Adrenal gland (tissue), 12 donors: ENCODE measurements around the gene IL17RB. TPM values are rescaled to one million over a fixed set of nuclear protein-coding genes. Genes with fewer than 3 reads are reported as not detected.
A peak's percentile ranks its signal among the peaks of the same experiment; 100 is the strongest.

ENCODE experiments used
- DNase-seq, 7 donors: peaks; one replicate each; pipeline ENCODE4 v3.0.0-alpha.2; 2019 to 2020
- H3K27ac ChIP-seq, 5 donors: fragments of 200-600 bp; sonication (generic) in 4 of 5; 1 replicate in 3 of 5; 2 replicates in 2 of 5; pipeline versions ENCODE4 v1.5.1 to v1.8.0; 2016 to 2020; ENCODE audit warnings: mild to moderate bottlenecking in 1 of 5
- H3K27me3 ChIP-seq: fragments of 200-600 bp; 2 replicates; pipeline ENCODE4 v1.8.0; 2021
- H3K36me3 ChIP-seq, 2 donors: fragments of 200-600 bp; replicated peaks in 1 of 2; 1 replicate in 1 of 2; 2 replicates in 1 of 2; pipeline versions ENCODE4 v1.5.1 to v1.8.0; 2018 to 2022
- H3K4me1 ChIP-seq, 2 donors: fragments of 200-600 bp; replicated peaks in 1 of 2; 1 replicate in 1 of 2; 2 replicates in 1 of 2; pipeline versions ENCODE4 v1.5.1 to v1.8.0; 2018 to 2021
- H3K4me3 ChIP-seq, 4 donors: fragments of 200-600 bp; sonication (generic) in 3 of 4; one replicate each; pipeline ENCODE4 v1.5.1; 2016 to 2018
- H3K9me3 ChIP-seq, 3 donors: fragments of 200-600 bp; sonication (generic) in 1 of 3; replicated peaks in 1 of 3; 1 replicate in 2 of 3; 2 replicates in 1 of 3; pipeline versions ENCODE4 v1.5.1 to v1.8.0; 2016 to 2021
- CTCF ChIP-seq, 6 experiments: fragments of 450-650 bp in 4 of 6; fragments of 200-600 bp in 2 of 6; sonication (generic) in 1 of 6; IDR thresholded peaks; 1 replicate in 5 of 6; 2 replicates in 1 of 6; pipeline versions ENCODE4 v1.5.1 to v1.8.0; 2016 to 2021; ENCODE audit warnings: antibody characterized with exemption in 6 of 6, mild to moderate bottlenecking in 2 of 6, moderate library complexity in 1 of 6
- POLR2A ChIP-seq, 2 donors: fragments of 450-650 bp; IDR thresholded peaks; one replicate each; pipeline ENCODE4 v1.6.1; 2017; ENCODE audit warnings: antibody characterized with exemption in 2 of 2, mild to moderate bottlenecking in 2 of 2, moderate library complexity in 1 of 2
- WGBS, 4 donors: extraction: QIAGEN DNeasy Blood & Tissue Kit in 2 of 4; methylation state at CpG; one replicate each; pipeline versions ENCODE4 v1.1.5 to v1.1.7; 2013 to 2017; 5-methylcytosine and 5-hydroxymethylcytosine counted together
- intact Hi-C, 2 donors: fragments of 100-400 bp; cut with DNase I; formaldehyde crosslinking; loops; one replicate each; pipeline versions ENCODE4 v1.14.1 to v1.15.0; 2022 to 2023
- polyA plus RNA-seq, 3 donors: library from polyadenylated mRNA; stranded (reverse); fragments of 200-250 nt in 2 of 3; fragments of 350-450 nt in 1 of 3; fragmentation: Illumina TruSeq in 1 of 3; extraction: RNeasy Lipid Tissue Mini Kit (QIAGEN cat#74804) in 1 of 3; gene quantifications; one replicate each; pipeline ENCODE4 v1.2.3, GENCODE V29; 2013 to 2014
- total RNA-seq, 9 donors: library from RNA; depleted of rRNA in 4 of 9; stranded (reverse); fragments of >200 nt in 4 of 9; fragments of 120-200 nt in 1 of 9; fragmentation: NEBNext Ultra II Directional in 1 of 9; extraction: Animal tissue kit (Norgen Biotek cat#: 25700) in 1 of 9; gene quantifications; one replicate each; pipeline versions ENCODE4 v1.1.0 to v1.2.4, GENCODE V29; 2013 to 2023
- donor health status: healthy with polysubstance abuse.
- donor health status: Bipolar disorder and iron deficiency.
- donor health status: DM: yes; HTN: yes; CAD: no.
- donor health status: DM: no; HTN: no; CAD: no.
- donor health status: DM: no; HTN: no; CAD: no.
- donor health status: DM: yes; HTN: yes; CAD: no.

IL17RB gene
- total and polyA plus RNA-seq, 12 donors: 0.35 to 12.0 (median 2.1) TPM

- Histone ChIP-seq H3K4me1 (no peaks in the 10 kb centered on the region), H3K9me3 (no peaks in the 10 kb centered on the region), H3K4me3 (no peak overlapping the region), H3K27me3 (no peaks in the 10 kb centered on the region), H3K27ac (no peak overlapping the region), H3K36me3 (peaks cover 0 to 5% of the 10 kb centered on the region in 2 donors)
- no peak for DNase-seq
- TF ChIP-seq CTCF (IDR thresholded peaks at IDR 0.05) (no peak), POLR2A (IDR thresholded peaks at IDR 0.05) (no peak)
- 62 to 83% (median 76%) methylated on average over 6 to 7 of the region's 7 CpGs for WGBS, 4 donors
- intact Hi-C loops: no loop called here
Observed at GRCh38 chr3:53856964-53857363, 10.6 kb downstream of the IL17RB start.

- Histone ChIP-seq H3K27ac (no peak overlapping the region), H3K4me3 (no peak overlapping the region), H3K4me1 (no peaks in the 10 kb centered on the region), H3K9me3 (no peaks in the 10 kb centered on the region), H3K27me3 (no peaks in the 10 kb centered on the region), H3K36me3 (peaks cover 0 to 18% of the 10 kb centered on the region in 2 donors)
- intact Hi-C loops: no loop called here
- TF ChIP-seq POLR2A (IDR thresholded peaks at IDR 0.05) (no peak), CTCF (IDR thresholded peaks at IDR 0.05) (no peak)
- 77 to 98% (median 87%) methylated on average over 7 of the region's 7 CpGs for WGBS, 4 donors
- no peak for DNase-seq
Observed at GRCh38 chr3:53858096-53858741, 11.9 kb downstream of the IL17RB start.

GRCh38 chr3:53859178-53859577 is 12.8 kb downstream of the IL17RB start:
- Histone ChIP-seq H3K4me3 (no peak overlapping the region), H3K36me3 (peaks cover 0 to 25% of the 10 kb centered on the region in 2 donors), H3K27ac (no peak overlapping the region), H3K4me1 (no peaks in the 10 kb centered on the region), H3K9me3 (no peaks in the 10 kb centered on the region), H3K27me3 (no peaks in the 10 kb centered on the region)
- intact Hi-C loops: no loop called here
- WGBS, 4 donors: 91 to 96% (median 94%) methylated on average over 6 of the region's 6 CpGs
- TF ChIP-seq CTCF (IDR thresholded peaks at IDR 0.05) (no peak), POLR2A (IDR thresholded peaks at IDR 0.05) (no peak)
- peak in 1 of 7 donors; percentile 21 for DNase-seq

- no peak for DNase-seq
- intact Hi-C loops: no loop called here
- Histone ChIP-seq H3K9me3 (no peaks in the 10 kb centered on the region), H3K27me3 (no peaks in the 10 kb centered on the region), H3K27ac (no peak overlapping the region), H3K4me3 (no peak overlapping the region), H3K4me1 (no peaks in the 10 kb centered on the region), H3K36me3 (peaks cover 0 to 36% of the 10 kb centered on the region in 2 donors)
- TF ChIP-seq POLR2A (IDR thresholded peaks at IDR 0.05): no peak
- no peak for TF ChIP-seq CTCF (IDR thresholded peaks at IDR 0.05)
- 77 to 92% (median 86%) methylated on average over 4 of the region's 4 CpGs for WGBS, 4 donors
Observed at GRCh38 chr3:53860196-53860595, 13.8 kb downstream of the IL17RB start.
